HepG2 (cell line): Measurements from ENCODE around the gene ZNF562. TPM values are rescaled to one million over a fixed set of nuclear protein-coding genes. Genes with fewer than 3 reads are reported as not detected.

Source experiments
- ATAC-seq: fragments of 200-7000 bp; cut with Tn5 transposase; 3 replicates; pipeline ENCODE4 v1.9.1; 2020; ENCODE audit warnings: mild to moderate bottlenecking, moderate library complexity
- BruUV-seq: library from RNA; stranded (reverse); fragments of 400-500 nt; replicated peaks from 2 replicates; lab custom pipeline; 2021; lab: Mats Ljungman, UMichigan
- CTCF ChIA-PET: fragments of 300-600 bp; formaldehyde crosslinking; extraction: SDS; loops from one replicate; lab custom pipeline; 2021; ENCODE audit warnings: low total read pairs, inconsistent platforms, low intra/inter-chr PET ratio; lab: Yijun Ruan, JAX
- POLR2A ChIA-PET: fragments of 350-600 bp; sonication (Branson Sonifier 250); formaldehyde crosslinking; loops from one replicate; lab custom pipeline; 2020; ENCODE audit warnings: antibody characterized with exemption, inconsistent platforms; lab: Yijun Ruan, JAX
- DNase-seq: peaks from one replicate; pipeline ENCODE4 v3.0.0-alpha.2; 2015; ENCODE audit warnings: low spot score
- FAIRE-seq: peaks from 3 replicates; lab custom pipeline; 2011; peaks lifted over from hg19 to GRCh38; lab: Jason Lieb, UNC
- H2AFZ ChIP-seq: one replicate; pipeline ENCODE4 v1.6.1; 2011; ENCODE audit warnings: low read length, inconsistent platforms
- H3K27ac ChIP-seq: fragments of 300-600 bp; 3 replicates; pipeline ENCODE4 v1.8.0; 2011; ENCODE audit warnings: mixed run types, mild to moderate bottlenecking, mixed read lengths, low read length, inconsistent platforms; ENCODE audit not compliant: insufficient read depth; ENCODE audit errors: extremely low read length
- H3K27me3 ChIP-seq, 2 experiments: fragments of 200-600 bp in 1 of 2; 2 replicates in 1 of 2; 3 replicates in 1 of 2; pipeline versions ENCODE4 v1.6.0 to v1.8.0; 2011; ENCODE audit warnings: low read length in 2 of 2, mild to moderate bottlenecking in 2 of 2, moderate library complexity in 2 of 2, inconsistent platforms in 1 of 2; ENCODE audit not compliant: insufficient read depth in 2 of 2, control insufficient read depth in 1 of 2
- H3K36me3 ChIP-seq, 2 experiments: fragments of 200-600 bp in 1 of 2; replicated peaks in 1 of 2; 2 replicates in 1 of 2; 3 replicates in 1 of 2; pipeline versions ENCODE4 v1.5.1 to v1.8.0; 2011; ENCODE audit warnings: low read length in 2 of 2, inconsistent platforms in 1 of 2; ENCODE audit not compliant: insufficient read depth in 2 of 2, control insufficient read depth in 1 of 2
- H3K4me1 ChIP-seq: 2 replicates; pipeline ENCODE4 v1.5.1; 2012; ENCODE audit warnings: low read length, inconsistent platforms; ENCODE audit not compliant: insufficient read depth
- H3K4me2 ChIP-seq: 2 replicates; pipeline ENCODE4 v1.6.0; 2011; ENCODE audit warnings: low read depth, low read length, inconsistent platforms
- H3K4me3 ChIP-seq, 3 experiments: fragments of 200-600 bp in 1 of 3; sonication (generic), shearing (Covaris generic) in 1 of 3; replicated peaks in 1 of 3; 2 replicates each; pipeline ENCODE4 v1.5.1; 2011 to 2016; ENCODE audit warnings: low read length in 3 of 3, inconsistent platforms in 2 of 3, low read depth in 2 of 3, mild to moderate bottlenecking in 2 of 3, control low read depth in 1 of 3, mixed read lengths in 1 of 3; ENCODE audit not compliant: insufficient read depth in 1 of 3
- H3K79me2 ChIP-seq: one replicate; pipeline ENCODE4 v1.6.1; 2011; ENCODE audit warnings: low read length, inconsistent platforms; ENCODE audit not compliant: insufficient read depth
- H3K9ac ChIP-seq: 2 replicates; pipeline ENCODE4 v1.6.0; 2011; ENCODE audit warnings: mild to moderate bottlenecking, low read depth, low read length, inconsistent platforms; ENCODE audit not compliant: insufficient read depth
- H3K9me3 ChIP-seq: 2 replicates; pipeline ENCODE4 v1.5.1; 2012; ENCODE audit warnings: mild to moderate bottlenecking, low read length
- H4K20me1 ChIP-seq: 2 replicates; pipeline ENCODE4 v1.6.0; 2011; ENCODE audit warnings: inconsistent platforms, mild to moderate bottlenecking, low read length, moderate library complexity; ENCODE audit not compliant: insufficient read depth
- ATF7-NPFF ChIP-seq: sonication (generic); formaldehyde crosslinking; IDR thresholded peaks from 2 replicates; pipeline ENCODE4 v1.8.1; 2023; ENCODE audit warnings: mild to moderate bottlenecking, low read depth, missing genetic modification reagents, moderate library complexity
- FOSL2 ChIP-seq: sonication (generic); formaldehyde crosslinking; IDR thresholded peaks from 2 replicates; pipeline ENCODE4 v1.4.0; 2020; ENCODE audit warnings: missing genetic modification reagents
- FOXK1 ChIP-seq: sonication (generic); formaldehyde crosslinking; IDR thresholded peaks from 2 replicates; pipeline ENCODE4 v1.4.0; 2020; ENCODE audit warnings: low read depth, missing genetic modification reagents, borderline replicate concordance
- HMG20A ChIP-seq: IDR thresholded peaks from 2 replicates; pipeline ENCODE4 v1.6.1; 2016; ENCODE audit warnings: borderline replicate concordance
- HOXA9 ChIP-seq: sonication (generic); formaldehyde crosslinking; IDR thresholded peaks from 2 replicates; pipeline ENCODE4 v1.8.1; 2022; ENCODE audit warnings: missing genetic modification reagents, mild to moderate bottlenecking, moderate library complexity, borderline replicate concordance
- IRF9 ChIP-seq: sonication (generic); formaldehyde crosslinking; IDR thresholded peaks from 2 replicates; pipeline ENCODE4 v1.8.0; 2022; ENCODE audit warnings: missing genetic modification reagents, mild to moderate bottlenecking, borderline replicate concordance
- MXI1 ChIP-seq: IDR thresholded peaks from 3 replicates; pipeline ENCODE4 v1.6.1; 2012; ENCODE audit warnings: low read depth, low read length, inconsistent platforms, borderline replicate concordance
- NAIF1 ChIP-seq: sonication (generic); formaldehyde crosslinking; IDR thresholded peaks from 2 replicates; pipeline ENCODE4 v1.5.0; 2020; ENCODE audit warnings: mild to moderate bottlenecking, missing genetic modification reagents, borderline replicate concordance
- NKX3-1 ChIP-seq: sonication (generic); formaldehyde crosslinking; IDR thresholded peaks from 2 replicates; pipeline ENCODE4 v1.5.0; 2020; ENCODE audit warnings: missing genetic modification reagents
- SAFB2 ChIP-seq: sonication (generic); formaldehyde crosslinking; IDR thresholded peaks from 2 replicates; pipeline ENCODE4 v1.5.1; 2020; ENCODE audit warnings: missing genetic modification reagents, low read depth, mild to moderate bottlenecking, borderline replicate concordance
- SSRP1 ChIP-seq: IDR thresholded peaks from 2 replicates; pipeline ENCODE4 v1.6.1; 2016; ENCODE audit warnings: control low read depth
- ZFAT ChIP-seq: sonication (generic); formaldehyde crosslinking; conservative IDR thresholded peaks from 2 replicates; pipeline ENCODE4 v1.8.1; 2023; ENCODE audit warnings: missing genetic modification reagents, inconsistent platforms
- ZFP82 ChIP-seq: sonication (generic); formaldehyde crosslinking; IDR thresholded peaks from 2 replicates; pipeline ENCODE4 v1.5.1; 2020; ENCODE audit warnings: mild to moderate bottlenecking, missing genetic modification reagents, borderline replicate concordance
- ZMAT3 ChIP-seq: sonication (generic); formaldehyde crosslinking; conservative IDR thresholded peaks from 2 replicates; pipeline ENCODE4 v1.7.0; 2021; ENCODE audit warnings: missing genetic modification reagents
- ZNF280D ChIP-seq: sonication (generic); formaldehyde crosslinking; IDR thresholded peaks from 2 replicates; pipeline ENCODE4 v1.5.1; 2020; ENCODE audit warnings: mild to moderate bottlenecking, missing genetic modification reagents
- ZNF441 ChIP-seq: sonication (generic); formaldehyde crosslinking; IDR thresholded peaks from 2 replicates; pipeline ENCODE4 v1.7.0; 2021; ENCODE audit warnings: missing genetic modification reagents, borderline replicate concordance
- ZNF562 ChIP-seq: sonication (generic); formaldehyde crosslinking; IDR thresholded peaks from 2 replicates; pipeline ENCODE4 v1.8.0; 2022; ENCODE audit warnings: missing genetic modification reagents, borderline replicate concordance
- WGBS: methylation state at CpG from one replicate; pipeline ENCODE4 v1.1.6; 2017; ENCODE audit warnings: low lambda C conversion rate; 5-methylcytosine and 5-hydroxymethylcytosine counted together
- in situ Hi-C: cut with HindIII; loops from 2 replicates; pipeline ENCODE4 v1.10.0; 2017; ENCODE audit warnings: low pct_unique_long_range_greater_than_20kb; ENCODE audit not compliant: extremely low pct_ligation_motif_present
- intact Hi-C: fragments of 100-400 bp; cut with micrococcal nuclease; formaldehyde crosslinking; loops from one replicate; pipeline ENCODE4 v1.10.0; 2022; ENCODE audit not compliant: unreplicated experiment
- polyA plus RNA-seq, 8 experiments: library from polyadenylated mRNA; depleted of rRNA in 3 of 8; stranded (reverse) in 7 of 8; unstranded in 1 of 8; fragments of >200 nt; fragmentation: Illumina TruSeq in 4 of 8; extraction: Trizol in 4 of 8; gene quantifications; 2 replicates each; pipeline versions ENCODE4 v1.2.1 to v1.2.3, GENCODE V29; 2011 to 2016; ENCODE audit warnings: low read depth in 4 of 8, missing spikeins in 1 of 8, mixed read lengths in 1 of 8; ENCODE audit not compliant: insufficient read depth in 1 of 8
- total RNA-seq, 5 experiments: library from RNA; depleted of rRNA; stranded (reverse); fragments of >200 nt; fragmentation: Illumina TruSeq; extraction: Trizol; gene quantifications; 2 replicates each; pipeline ENCODE4 v1.2.3, GENCODE V29; 2016; ENCODE audit warnings: low read depth in 1 of 5

The ZNF562 gene
- total and polyA plus RNA-seq, 2 of the 13 experiments (the other 11 are each of a cell fraction or from before 2014, with no cell fraction given), result 13.1 to 32.7 TPM

GRCh38 chr19:9673912-9674662 lies 813 bp downstream of the ZNF562 start:
- peak overlapping the region; percentile 73 to 95 (median 89) for H3K4me3 ChIP-seq
- WGBS, result 18% methylated on average over 13 of the region's 13 CpGs
- peak overlapping the region; percentile 74 for H3K4me2 ChIP-seq
- TSS peak; percentile 70 for BruUV-seq
- peaks cover 76% of the 10 kb centered on the region for H3K4me1 ChIP-seq
- no peak overlapping the region for H2AFZ ChIP-seq
- DNase-seq (peak; percentile 15), ATAC-seq (peak; percentile 49), FAIRE-seq (no peak)
- ChIA-PET CTCF (no interaction called here), POLR2A (interaction anchor here (1.4 kb wide), 1 partner anchor 14 kb away, joined by 4 read pairs; no protein-coding TSS in a partner anchor)
- H3K79me2 ChIP-seq, result peaks cover 58% of the 10 kb centered on the region
- intact Hi-C loops, result loop anchor here (2.0 kb wide), 1 partner anchor 111 kb away; no protein-coding TSS in a partner anchor
- peaks cover 0 to 6% of the 10 kb centered on the region in 2 experiments; a peak in 2 of 5 replicates for H3K36me3 ChIP-seq
- in situ Hi-C loops, result no loop called here
- no peaks in the 10 kb centered on the region; a peak in 1 of 5 replicates for H3K27me3 ChIP-seq
- no peak for TF ChIP-seq HMG20A (CRISPR knock-in tag)
- TF ChIP-seq ZFP82 (CRISPR knock-in tag), result 0 out of 2 replicates have a peak, but pooled peaks have one; percentile 2
- 0 out of 2 replicates have a peak, but pooled peaks have one; percentile 20 for TF ChIP-seq SAFB2 (CRISPR knock-in tag)
- TF ChIP-seq FOSL2, result peak; percentile 20; the same call in 1 of the 2 replicates
- TF ChIP-seq ZNF441 (CRISPR knock-in tag), result 0 out of 2 replicates have a peak, but pooled peaks have one; percentile 17
- TF ChIP-seq NAIF1 (CRISPR knock-in tag), result peak; percentile 52; the same call in 1 of the 2 replicates
- TF ChIP-seq HOXA9, result 0 out of 2 replicates have a peak, but pooled peaks have one; percentile 5
- TF ChIP-seq SSRP1 (CRISPR knock-in tag), result no peak
- TF ChIP-seq ATF7-NPFF (CRISPR knock-in tag), result 0 out of 2 replicates have a peak, but pooled peaks have one; percentile 10
- TF ChIP-seq NKX3-1, result 0 out of 2 replicates have a peak, but pooled peaks have one; percentile 32
- no peak for TF ChIP-seq ZFAT (CRISPR knock-in tag)
- 0 out of 2 replicates have a peak, but pooled peaks have one; percentile 18 for TF ChIP-seq IRF9
- peak; percentile 60; the same call in 1 of the 2 replicates for TF ChIP-seq ZNF280D
- TF ChIP-seq FOXK1 (CRISPR knock-in tag), result no peak
- peak; percentile 88 for TF ChIP-seq ZNF562 (CRISPR knock-in tag)
- TF ChIP-seq MXI1, result no peak
- 0 out of 2 replicates have a peak, but pooled peaks have one; percentile 11 for TF ChIP-seq ZMAT3 (CRISPR knock-in tag)
- peaks cover 5% of the 10 kb centered on the region; the same call in 1 of the 2 replicates for H4K20me1 ChIP-seq
- no peaks in the 10 kb centered on the region for H3K9me3 ChIP-seq
- H3K27ac ChIP-seq, result peak overlapping the region; percentile 95
- H3K9ac ChIP-seq, result peak overlapping the region; percentile 96
